HG03139 (cell line): Measurements from ENCODE around the gene NUP210L.
"Not testable (repeated sequence)": the region's sequence is repeated elsewhere in the genome, so short reads cannot be mapped to it uniquely, and the experiment has no call there.

Experiments
- ATAC-seq: cut with Tn5 transposase; IDR thresholded peaks from one replicate; pipeline ENCODE4 v1.9.1; 2021; ENCODE audit not compliant: unreplicated experiment

Gene NUP210L

GRCh38 chr1:154100141-154100540 is 54.7 kb downstream of the NUP210L start:
- not testable (repeated sequence) for ATAC-seq

DNA sequence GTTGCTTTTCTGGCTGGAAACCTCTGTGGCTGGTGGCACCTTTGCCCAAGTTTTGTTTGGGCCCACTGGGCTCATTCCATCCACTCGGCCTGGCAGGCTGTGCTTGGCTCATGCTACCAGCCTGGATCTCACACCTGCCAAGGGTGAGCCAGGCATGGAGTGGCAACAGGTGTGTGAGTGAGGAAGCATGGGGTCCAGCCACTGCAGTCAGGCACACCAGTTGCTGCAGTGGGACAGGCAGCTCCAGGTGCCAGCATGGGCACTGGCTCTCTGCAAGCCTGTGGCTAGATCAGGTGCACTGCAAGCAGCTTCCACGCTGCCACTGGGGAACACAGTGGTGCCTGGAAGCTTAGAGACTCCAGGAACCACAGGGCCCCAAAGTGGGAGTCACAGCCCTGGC is 57.0 kb downstream of the NUP210L start:
- no peak for ATAC-seq

- ATAC-seq: no peak
These were observed 59.3 kb downstream of the NUP210L start for GRCh38 chr1:154095456-154096060.

DNA sequence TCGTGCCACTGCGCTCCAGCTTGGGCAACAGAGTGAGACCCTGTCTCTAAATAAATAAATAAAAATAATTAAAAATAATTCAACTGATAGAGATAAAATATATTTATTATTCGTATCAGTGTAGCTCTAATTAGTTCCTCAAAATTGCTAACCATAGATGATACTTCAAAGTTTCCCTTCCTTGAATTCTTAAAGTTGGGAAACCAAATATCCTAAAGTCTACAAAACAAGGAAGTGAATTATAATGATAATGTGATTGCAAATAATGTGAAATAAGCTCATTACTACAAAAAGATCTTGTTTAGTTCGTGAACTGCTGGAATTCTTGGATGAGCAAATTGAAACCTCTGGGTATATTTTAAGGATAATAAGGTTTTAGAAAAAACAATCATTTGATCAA is 60.5 kb downstream of the NUP210L start:
- no peak for ATAC-seq

- ATAC-seq: no peak
These were observed 61.2 kb downstream of the NUP210L start for GRCh38 chr1:154093699-154094098.

- ATAC-seq: no peak
These were observed 63.2 kb downstream of the NUP210L start for GRCh38 chr1:154091706-154092105.

GRCh38 chr1:154087574-154087973 is 67.3 kb downstream of the NUP210L start:
- no peak for ATAC-seq

GRCh38 chr1:154083057-154083456 is 71.8 kb downstream of the NUP210L start:
- ATAC-seq: not testable (repeated sequence)

- no peak for ATAC-seq
These were observed 73.3 kb downstream of the NUP210L start for GRCh38 chr1:154081386-154082126.

DNA sequence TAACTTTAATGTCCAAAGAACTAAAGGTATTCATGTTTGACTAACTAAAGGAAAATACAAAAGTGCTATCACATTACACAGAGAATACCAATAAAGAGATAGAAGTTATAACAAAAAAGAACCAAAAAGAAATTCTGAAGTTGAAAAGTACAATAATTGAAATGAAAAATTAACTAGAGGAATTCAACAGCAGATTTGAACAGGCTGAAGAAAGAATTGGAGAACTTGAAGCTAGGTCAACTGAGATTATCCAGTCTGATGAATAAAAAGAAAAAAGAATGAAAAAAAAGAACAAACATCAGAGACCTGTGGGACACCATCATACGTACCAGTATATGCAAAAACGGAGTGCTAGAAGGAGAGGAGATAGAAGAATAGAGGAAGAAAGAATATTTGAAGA is 78.5 kb downstream of the NUP210L start:
- ATAC-seq: no peak

DNA sequence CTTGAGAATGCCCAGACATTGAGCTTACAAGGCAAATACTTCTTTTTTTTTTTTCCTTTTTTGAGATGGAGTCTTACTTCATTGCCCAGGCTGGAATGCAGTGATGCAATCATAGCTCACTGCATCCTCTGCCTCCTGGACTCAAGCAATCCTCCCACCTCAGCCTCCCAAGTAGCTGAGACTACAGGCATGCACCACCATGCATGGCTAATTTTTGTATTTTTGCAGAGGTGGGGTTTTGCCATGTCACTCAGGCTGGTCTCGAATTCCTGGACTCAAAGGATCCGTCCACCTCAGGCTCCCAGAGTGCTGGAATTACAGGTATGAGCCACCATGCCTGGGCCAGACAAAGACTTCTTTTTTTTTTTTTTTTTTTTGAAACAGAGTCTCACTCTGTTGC is 79.1 kb downstream of the NUP210L start:
- ATAC-seq: no peak

DNA sequence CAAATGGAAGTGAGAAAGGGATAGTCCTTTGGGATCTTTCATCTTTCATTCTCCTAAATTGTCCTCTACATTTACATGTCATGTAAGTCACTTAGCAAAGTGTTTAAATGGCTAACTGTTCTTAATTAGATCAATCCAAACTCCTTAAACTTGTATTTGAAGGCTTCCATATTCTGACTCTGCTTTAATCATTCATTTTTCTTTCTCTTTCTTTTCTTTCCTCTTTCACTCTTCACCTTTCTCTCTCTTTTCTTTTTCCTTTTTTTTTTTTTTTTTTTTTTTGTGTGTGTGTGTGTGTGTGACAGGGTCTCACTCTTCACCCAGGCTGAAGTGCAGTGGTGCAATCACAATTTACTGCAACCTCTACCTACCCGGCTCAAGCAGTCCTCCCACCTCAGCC is 92.6 kb downstream of the NUP210L start:
- ATAC-seq: no peak

GRCh38 chr1:154047436-154047835 is 107.4 kb downstream of the NUP210L start:
- ATAC-seq: not testable (repeated sequence)

GRCh38 chr1:154033697-154034096 is 121.2 kb downstream of the NUP210L start:
- not testable (repeated sequence) for ATAC-seq

GRCh38 chr1:154019940-154020339 is 134.9 kb downstream of the NUP210L start:
- ATAC-seq: no peak

- ATAC-seq: no peak
These were observed 135.6 kb downstream of the NUP210L start for GRCh38 chr1:154019269-154019668.

GRCh38 chr1:154014154-154014907 is 140.5 kb downstream of the NUP210L start:
- ATAC-seq: no peak

GRCh38 chr1:154012543-154012942 is 142.3 kb downstream of the NUP210L start:
- not testable (repeated sequence) for ATAC-seq

DNA sequence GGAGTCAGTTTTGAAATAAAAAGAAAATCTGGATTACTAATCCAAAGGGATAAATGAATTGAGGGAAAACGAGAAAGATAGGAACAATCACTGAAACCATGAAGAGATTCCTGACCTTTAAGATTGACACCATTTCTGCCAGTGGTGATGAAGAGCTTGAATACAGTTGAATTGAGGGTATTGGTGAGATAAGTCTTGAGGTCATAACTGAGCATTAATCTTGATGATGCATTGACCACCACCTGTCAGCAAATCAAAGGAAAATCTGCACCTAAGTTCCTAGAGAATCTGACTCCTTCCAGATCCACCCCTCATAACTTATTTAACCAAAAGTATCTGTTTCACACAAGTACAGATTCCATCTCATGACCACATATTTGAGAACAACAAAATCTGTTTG is 142.7 kb downstream of the NUP210L start:
- ATAC-seq: no peak

GRCh38 chr1:154006136-154006535 is 148.7 kb downstream of the NUP210L start:
- ATAC-seq: no peak

GRCh38 chr1:154000420-154000819 is 154.5 kb downstream of the NUP210L start:
- ATAC-seq: no peak

GRCh38 chr1:153996882-153997281 is 158.0 kb downstream of the NUP210L start:
- not testable (repeated sequence) for ATAC-seq
